Fibroblast of lung (primary cell): ENCODE measurements around the gene DBR1. TPM values are rescaled to one million over a fixed set of nuclear protein-coding genes. Genes with fewer than 3 reads are reported as not detected.

ENCODE experiments used
- DNase-seq, 2 donors: peaks; one replicate each; pipeline versions ENCODE4 v3.0.0 to v3.0.0-alpha.2; 2010; ENCODE audit warnings: low read depth in 2 of 2
- H2AFZ ChIP-seq: 2 replicates; pipeline ENCODE4 v1.5.1; 2012; ENCODE audit warnings: low read length, control low read depth, inconsistent platforms
- H3K27ac ChIP-seq: 2 replicates; pipeline ENCODE4 v1.5.1; 2011; ENCODE audit warnings: low read length, control low read depth; ENCODE audit not compliant: insufficient read depth
- H3K27me3 ChIP-seq: 2 replicates; pipeline ENCODE4 v1.5.1; 2011; ENCODE audit warnings: mild to moderate bottlenecking, low read length; ENCODE audit not compliant: control insufficient read depth, insufficient read depth
- H3K36me3 ChIP-seq: 2 replicates; pipeline ENCODE4 v1.5.1; 2011; ENCODE audit warnings: low read length; ENCODE audit not compliant: control insufficient read depth, insufficient read depth
- H3K4me1 ChIP-seq: 2 replicates; pipeline ENCODE4 v1.5.1; 2011; ENCODE audit warnings: low read length; ENCODE audit not compliant: control insufficient read depth, insufficient read depth; ENCODE audit errors: extremely low read depth
- H3K4me2 ChIP-seq: 2 replicates; pipeline ENCODE4 v1.5.1; 2011; ENCODE audit warnings: low read length, control low read depth; ENCODE audit not compliant: insufficient read depth; ENCODE audit errors: extremely low read depth
- H3K4me3 ChIP-seq, 4 experiments: fragments of 200-600 bp in 1 of 4; sonication (generic) in 1 of 4; replicated peaks in 1 of 4; 2 replicates each; pipeline ENCODE4 v1.5.1; 2011 to 2016; ENCODE audit warnings: low read length in 4 of 4, low read depth in 3 of 4, mild to moderate bottlenecking in 3 of 4, control low read depth in 2 of 4, inconsistent platforms in 1 of 4, mixed read lengths in 1 of 4; ENCODE audit not compliant: insufficient read depth in 1 of 4; ENCODE audit errors: control extremely low read depth in 1 of 4
- H3K79me2 ChIP-seq: 2 replicates; pipeline ENCODE4 v1.5.1; 2012; ENCODE audit warnings: mild to moderate bottlenecking, low read length, inconsistent platforms; ENCODE audit not compliant: control insufficient read depth, insufficient read depth
- H3K9ac ChIP-seq: 2 replicates; pipeline ENCODE4 v1.5.1; 2011; ENCODE audit warnings: mild to moderate bottlenecking, low read length, control low read depth; ENCODE audit not compliant: insufficient read depth
- H3K9me3 ChIP-seq: 2 replicates; pipeline ENCODE4 v1.5.1; 2012; ENCODE audit warnings: low read depth, low read length; ENCODE audit not compliant: control insufficient read depth, insufficient read depth
- H4K20me1 ChIP-seq: 2 replicates; pipeline ENCODE4 v1.5.1; 2011; ENCODE audit warnings: low read length; ENCODE audit not compliant: control insufficient read depth, insufficient read depth; ENCODE audit errors: extremely low read depth
- CTCF ChIP-seq, 2 donors: IDR thresholded peaks in 1 of 2; conservative IDR thresholded peaks in 1 of 2; 1 replicate in 1 of 2; 2 replicates in 1 of 2; pipeline ENCODE4 v1.5.1; 2011 to 2012; ENCODE audit warnings: low read length in 2 of 2, control low read depth in 1 of 2, inconsistent platforms in 1 of 2, low read depth in 1 of 2, mild to moderate bottlenecking in 1 of 2
- EZH2 ChIP-seq: IDR thresholded peaks from 2 replicates; pipeline ENCODE4 v1.5.1; 2012; ENCODE audit warnings: low read length, control low read depth, mild to moderate bottlenecking; ENCODE audit errors: missing control alignments
- polyA plus RNA-seq, 2 donors: library from polyadenylated mRNA; depleted of rRNA in 1 of 2; stranded (reverse) in 1 of 2; unstranded in 1 of 2; fragments of >200 nt; gene quantifications; 2 replicates each; pipeline ENCODE4 v1.2.1, GENCODE V29; 2011 to 2012; ENCODE audit warnings: missing spikeins in 1 of 2
- total RNA-seq: library from RNA; depleted of rRNA; stranded (reverse); fragments of >200 nt; gene quantifications from 2 replicates; pipeline ENCODE4 v1.2.1, GENCODE V29; 2014

The DBR1 gene
- total and polyA plus RNA-seq, 2 donors (not counting 1 experiment from before 2014, with no cell fraction given): 16.2 to 19.7 TPM

GRCh38 chr3:138205527-138205926, 30.8 kb upstream of the DBR1 start:
- Histone ChIP-seq H3K36me3 (peaks cover 2% of the 10 kb centered on the region), H3K9ac (no peak overlapping the region), H3K4me2 (no peak overlapping the region), H3K27me3 (no peaks in the 10 kb centered on the region), H2AFZ (no peak overlapping the region), H3K4me3 (no peak overlapping the region), H3K27ac (no peak overlapping the region), H3K79me2 (peaks cover 50% of the 10 kb centered on the region), H3K4me1 (no peaks in the 10 kb centered on the region), H3K9me3 (no peaks in the 10 kb centered on the region), H4K20me1 (peaks cover 3% of the 10 kb centered on the region)
- no peak for TF ChIP-seq EZH2
- TF ChIP-seq CTCF (conservative IDR thresholded peaks at IDR 0.05 in 1 of 2, IDR thresholded peaks at IDR 0.05 in 1 of 2; ENCODE audit: low read depth in 1 of 2, low read length in 2 of 2): no peak
- no peak for DNase-seq

GRCh38 chr3:138203938-138204337, 29.2 kb upstream of the DBR1 start:
- Histone ChIP-seq H3K36me3 (no peaks in the 10 kb centered on the region), H3K9ac (no peak overlapping the region), H3K4me3 (no peak overlapping the region), H3K4me2 (no peak overlapping the region), H4K20me1 (peaks cover 7% of the 10 kb centered on the region), H3K4me1 (no peaks in the 10 kb centered on the region), H3K9me3 (no peaks in the 10 kb centered on the region), H3K27ac (no peak overlapping the region), H3K79me2 (peaks cover 57% of the 10 kb centered on the region), H2AFZ (no peak overlapping the region), H3K27me3 (no peaks in the 10 kb centered on the region)
- no peak for DNase-seq
- no peak for TF ChIP-seq EZH2
- TF ChIP-seq CTCF (conservative IDR thresholded peaks at IDR 0.05 in 1 of 2, IDR thresholded peaks at IDR 0.05 in 1 of 2; ENCODE audit: low read depth in 1 of 2, low read length in 2 of 2): no peak

GRCh38 chr3:138202945-138203701, 28.4 kb upstream of the DBR1 start:
- no peak overlapping the region for H3K4me2 ChIP-seq
- H3K27me3 ChIP-seq: no peaks in the 10 kb centered on the region
- H3K79me2 ChIP-seq: peaks cover 58% of the 10 kb centered on the region
- no peak overlapping the region for H3K27ac ChIP-seq
- DNase-seq: no peak
- H3K36me3 ChIP-seq: no peaks in the 10 kb centered on the region
- no peaks in the 10 kb centered on the region for H3K4me1 ChIP-seq
- peaks cover 7% of the 10 kb centered on the region for H4K20me1 ChIP-seq
- TF ChIP-seq CTCF (conservative IDR thresholded peaks at IDR 0.05 in 1 of 2, IDR thresholded peaks at IDR 0.05 in 1 of 2; ENCODE audit: low read depth in 1 of 2, low read length in 2 of 2) (no peak), EZH2 (no peak)
- H3K9me3 ChIP-seq: no peaks in the 10 kb centered on the region
- no peak overlapping the region for H3K4me3 ChIP-seq
- H2AFZ ChIP-seq: no peak overlapping the region
- H3K9ac ChIP-seq: no peak overlapping the region
